Dermis microvascular lymphatic vessel endothelial cell (primary cell): ENCODE data around the gene MIEF2. TPM values are rescaled to one million over a fixed set of nuclear protein-coding genes. Genes with fewer than 3 reads are reported as not detected.
"Not testable (repeated sequence)": the region's sequence is repeated elsewhere in the genome, so short reads cannot be mapped to it uniquely, and the experiment has no call there.

Experiments used
- DNase-seq, 2 donors: peaks; one replicate each; pipeline versions ENCODE4 v3.0.0 to v3.0.0-alpha.2; 2010; ENCODE audit warnings: low read depth in 2 of 2
- total RNA-seq: library from RNA; depleted of rRNA; stranded (reverse); fragments of >200 nt; gene quantifications from 2 replicates; pipeline ENCODE4 v1.2.1, GENCODE V29; 2014

Gene MIEF2
- 8.1 and 13.9 TPM in 2 replicates for total RNA-seq

- peak; percentile 86 to 96 for DNase-seq
These were observed at the start of gene MIEF2 for GRCh38 chr17:18260332-18261145. Gene MIEF2 (plus strand): TSS chr17:18260662. CDS start chr17:18262721, 2,059 bp downstream.

DNA sequence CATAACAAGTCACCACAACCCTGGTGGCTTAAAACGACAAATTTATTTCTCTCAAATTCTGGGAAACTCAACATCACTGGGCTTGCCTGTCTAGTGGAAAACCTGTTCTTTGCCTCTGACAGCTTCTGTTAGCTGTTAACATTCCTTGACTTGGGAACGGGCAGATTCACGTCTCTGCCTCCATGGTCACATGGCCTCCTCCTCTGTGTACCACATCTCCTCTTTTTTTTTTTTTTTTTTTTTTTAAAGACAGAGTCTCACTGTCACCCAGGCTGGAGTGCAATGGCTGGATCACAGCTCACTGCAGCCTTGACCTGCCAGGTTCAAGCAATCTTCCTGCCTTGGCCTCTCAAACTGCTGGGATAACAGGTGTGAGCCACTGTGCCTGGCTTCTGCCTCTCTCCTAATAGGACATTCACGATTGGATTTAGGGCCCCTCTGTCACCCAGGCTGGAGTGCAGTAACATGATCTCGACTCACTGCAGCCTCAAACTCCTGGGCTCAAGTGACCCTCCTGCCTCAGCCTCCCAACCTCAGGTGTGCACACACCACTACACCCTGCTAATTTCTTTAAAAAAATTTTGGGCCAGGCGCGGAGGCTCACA, 46.7 kb upstream of the MIEF2 start:
- no peak for DNase-seq

DNA sequence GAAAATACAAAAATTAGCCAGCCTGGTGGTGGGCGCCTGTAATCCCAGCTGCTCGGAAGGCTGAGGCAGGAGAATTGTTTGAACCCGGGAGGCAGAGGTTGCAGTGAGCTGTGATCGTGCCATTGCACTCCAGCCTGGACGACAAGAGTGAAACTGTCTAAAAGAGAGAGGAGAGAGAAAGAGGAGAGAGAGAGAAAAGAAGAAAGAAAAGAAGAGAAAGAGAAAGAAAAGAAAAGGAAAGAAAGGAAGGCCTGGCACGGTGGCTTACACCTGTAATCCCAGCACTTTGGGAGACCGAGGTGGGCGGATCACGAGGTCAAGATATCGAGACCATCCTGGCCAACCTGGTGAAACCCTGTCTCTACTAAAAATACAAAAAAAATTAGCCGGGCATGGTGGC, 43.6 kb upstream of the MIEF2 start:
- DNase-seq, result not testable (repeated sequence)

- DNase-seq, result peak; percentile 45 to 63
These were observed 42.9 kb upstream of the MIEF2 start for GRCh38 chr17:18217412-18218015.

- no peak for DNase-seq
These were observed 41.6 kb upstream of the MIEF2 start for GRCh38 chr17:18218756-18219415.

GRCh38 chr17:18224053-18224386, 36.4 kb upstream of the MIEF2 start:
- DNase-seq, result no peak

- DNase-seq, result no peak
These were observed 35.9 kb upstream of the MIEF2 start for GRCh38 chr17:18224387-18225120.

GRCh38 chr17:18225121-18225641, 35.3 kb upstream of the MIEF2 start, which contains the start of gene LLGL1:
Gene LLGL1 (plus strand): TSS chr17:18225635. CDS start chr17:18225683, 48 bp downstream.
- DNase-seq, result peak; percentile 84 to 97

GRCh38 chr17:18225642-18226283, 34.7 kb upstream of the MIEF2 start:
- DNase-seq, result no peak

DNA sequence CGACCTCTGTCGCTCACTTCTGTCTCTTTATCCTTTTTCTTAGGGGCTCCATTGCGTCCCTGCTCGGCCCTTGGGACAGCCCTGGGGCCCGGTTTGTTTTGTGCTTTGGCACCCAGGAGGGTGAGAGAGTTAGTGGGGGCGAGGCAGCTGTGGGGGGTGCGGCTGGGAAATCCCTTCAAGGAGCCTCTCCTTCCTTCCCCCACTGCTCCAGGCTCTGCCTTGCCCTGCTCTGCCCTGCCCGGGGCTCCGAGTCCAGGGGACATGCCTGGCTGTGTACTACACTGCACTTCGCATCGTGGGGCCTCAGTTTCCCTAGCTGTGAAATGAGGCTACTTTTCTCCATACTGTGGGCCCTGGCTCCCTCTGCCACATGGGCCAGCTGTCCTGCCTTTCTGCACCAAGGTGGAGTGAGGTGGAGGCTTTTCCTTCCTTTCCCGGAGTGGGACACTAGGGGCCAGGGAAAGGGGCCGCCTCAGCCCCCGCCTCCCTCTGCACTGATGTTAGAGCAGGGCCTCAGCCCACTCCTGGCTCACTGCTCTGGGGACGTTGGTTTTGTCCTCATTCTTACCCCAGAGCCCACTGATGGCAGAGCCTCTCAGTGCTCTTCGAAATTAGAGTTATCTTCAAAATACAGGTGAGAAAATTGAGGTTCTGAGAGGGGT, 34.0 kb upstream of the MIEF2 start:
- peak in 1 of 2 donors; percentile 11 for DNase-seq

DNA sequence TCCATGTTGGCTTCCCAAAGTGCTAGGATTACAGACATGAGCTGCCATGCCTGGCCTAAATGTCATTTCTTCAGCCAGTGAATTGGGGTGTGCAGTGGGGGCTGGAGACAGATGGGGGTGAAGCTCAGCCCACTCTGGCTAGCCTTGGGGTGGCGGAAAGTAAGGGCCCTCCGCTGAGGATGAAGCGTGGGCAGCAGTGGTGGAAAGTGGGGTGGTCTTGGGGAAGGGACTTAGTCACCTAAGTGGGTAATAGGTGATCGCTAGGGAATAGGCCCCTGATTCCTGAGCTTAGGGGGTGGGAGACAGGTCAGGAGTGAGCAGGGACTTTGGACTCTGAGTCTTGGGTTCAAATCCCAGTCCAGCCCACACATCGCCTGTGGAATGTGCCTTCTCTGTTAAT, 32.8 kb upstream of the MIEF2 start:
- DNase-seq, result no peak

GRCh38 chr17:18228176-18228682, 32.2 kb upstream of the MIEF2 start:
- no peak for DNase-seq

DNA sequence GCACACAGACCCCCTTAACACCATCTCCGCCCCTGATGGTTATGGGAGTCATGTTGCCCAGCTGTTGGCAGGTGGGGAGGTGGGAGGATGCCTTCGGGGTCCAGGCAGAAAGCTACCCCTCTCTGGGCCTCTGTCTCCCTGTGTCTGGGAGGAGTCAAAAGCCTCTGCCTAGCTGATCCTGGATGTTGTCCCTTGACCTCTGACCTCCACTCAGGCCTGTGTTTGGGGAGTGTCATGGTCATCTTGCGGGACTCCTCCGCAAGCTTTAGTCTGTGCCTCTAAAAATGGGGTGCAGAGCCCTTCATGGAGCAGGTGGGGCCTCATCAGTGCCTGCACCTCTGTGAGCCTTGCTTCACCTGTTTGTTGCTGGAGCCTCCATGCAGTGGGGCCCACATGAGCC, 31.2 kb upstream of the MIEF2 start:
- DNase-seq, result no peak

DNA sequence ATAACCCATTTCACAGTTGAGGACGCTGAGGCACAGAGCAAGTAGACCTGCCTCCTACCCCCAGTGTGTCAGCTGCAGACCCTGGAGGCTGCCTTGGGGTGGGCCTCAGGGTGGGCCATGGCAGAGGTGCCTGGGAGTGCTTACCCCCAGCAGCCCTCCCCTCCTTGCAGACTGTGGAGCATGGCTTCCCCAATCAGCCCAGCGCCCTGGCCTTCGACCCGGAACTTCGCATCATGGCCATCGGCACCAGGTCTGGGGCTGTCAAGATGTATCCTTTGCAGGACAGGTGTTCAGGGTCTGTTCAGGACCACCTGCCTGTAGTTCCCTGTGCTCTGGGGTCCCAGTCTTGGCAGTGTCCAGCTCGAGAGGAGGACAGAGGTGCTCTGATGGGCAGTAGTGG, 30.7 kb upstream of the MIEF2 start:
- no peak for DNase-seq

DNA sequence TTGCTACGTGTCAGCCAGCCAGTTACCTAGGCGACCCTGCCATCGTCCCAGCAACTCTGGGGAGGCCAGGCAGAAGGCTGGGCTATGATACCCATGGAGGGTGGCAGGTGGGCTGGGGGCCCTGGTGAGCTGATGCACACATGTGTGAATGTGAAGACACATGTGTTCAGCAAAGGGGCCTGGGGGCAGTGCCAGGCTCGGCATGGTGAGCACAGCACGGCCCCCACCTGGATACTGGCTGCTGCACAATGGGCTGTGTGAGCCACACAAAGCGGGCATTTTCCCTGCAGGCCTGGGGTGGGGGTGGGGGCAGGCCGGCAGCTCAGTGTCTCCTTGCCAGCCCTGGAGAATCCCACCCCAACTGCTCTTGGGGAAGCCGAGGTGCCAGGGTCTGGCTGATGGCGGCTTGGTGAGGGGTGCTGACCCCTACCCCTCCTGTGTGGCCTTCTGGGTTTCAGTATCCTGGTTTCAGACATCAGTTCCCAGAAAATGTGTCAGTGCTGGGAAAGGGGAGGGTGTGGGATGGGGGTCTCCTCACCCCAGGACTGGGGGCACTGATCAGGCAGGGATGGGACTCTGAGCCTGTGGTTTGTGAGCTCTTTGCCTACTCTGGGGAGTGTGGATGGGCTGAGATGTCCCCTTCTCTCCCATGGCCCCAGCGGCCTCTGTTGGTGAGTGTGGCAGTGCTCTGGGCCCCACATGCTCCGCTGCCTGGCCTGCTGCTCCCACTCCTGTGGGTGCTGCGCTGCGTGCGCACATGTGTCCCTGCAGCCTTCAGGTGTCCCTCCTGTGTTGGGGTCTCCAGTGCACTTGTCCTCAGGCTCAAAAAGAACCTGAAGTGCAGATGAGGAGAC, 29.9 kb upstream of the MIEF2 start:
- no peak for DNase-seq

DNA sequence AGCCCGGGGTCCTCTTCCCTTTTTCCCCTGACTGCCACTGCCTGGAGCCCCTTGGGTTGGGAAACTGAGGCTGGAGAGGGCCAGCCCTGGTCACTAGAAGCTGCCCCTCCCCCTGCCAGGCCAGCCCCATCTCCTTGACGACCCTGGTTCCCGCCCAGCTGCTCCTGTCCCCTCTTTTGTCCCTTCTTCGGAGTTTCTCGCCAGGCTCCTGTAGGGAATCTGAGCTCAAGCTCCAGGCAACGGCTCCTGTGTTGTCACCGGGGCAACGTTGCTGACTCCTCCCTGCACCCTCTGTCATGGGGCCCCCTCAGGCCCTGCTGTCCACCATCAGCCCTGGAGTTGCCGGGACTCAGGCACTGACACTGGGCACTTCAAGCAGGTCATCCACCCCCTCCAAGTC, 29.3 kb upstream of the MIEF2 start:
- no peak for DNase-seq

DNA sequence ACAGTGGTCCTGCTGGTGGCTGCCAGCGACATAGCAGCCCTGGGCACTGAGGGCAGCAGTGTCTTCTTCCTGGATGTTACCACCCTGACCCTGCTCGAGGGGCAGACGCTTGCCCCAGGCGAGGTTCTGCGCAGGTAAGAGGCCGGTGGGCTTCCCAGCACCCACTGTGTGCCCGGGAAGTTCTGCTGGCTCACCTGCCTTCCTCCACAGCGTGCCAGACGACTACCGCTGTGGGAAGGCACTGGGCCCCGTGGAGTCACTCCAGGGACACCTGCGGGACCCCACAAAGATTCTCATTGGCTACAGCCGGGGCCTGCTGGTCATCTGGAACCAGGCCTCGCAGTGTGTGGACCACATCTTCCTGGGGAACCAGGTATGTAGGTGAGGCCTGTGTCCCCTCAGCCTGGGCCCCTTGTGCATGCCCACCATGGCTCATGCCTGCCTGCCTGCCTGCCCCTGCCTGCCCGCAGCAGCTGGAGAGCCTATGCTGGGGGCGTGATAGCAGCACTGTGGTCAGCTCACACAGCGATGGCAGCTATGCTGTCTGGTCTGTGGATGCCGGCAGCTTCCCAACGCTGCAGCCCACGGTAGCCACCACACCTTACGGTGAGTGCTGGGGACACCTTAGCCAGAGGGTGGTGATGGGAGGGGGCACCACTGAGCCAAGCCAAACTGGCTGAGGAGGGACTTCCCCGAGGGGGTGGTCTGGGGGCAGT, 26.5 kb upstream of the MIEF2 start:
- DNase-seq, result no peak

GRCh38 chr17:18234853-18235380, 25.5 kb upstream of the MIEF2 start:
- DNase-seq, result no peak
